ENCODE data around the gene ALKBH6. TPM values are rescaled to one million over a fixed set of nuclear protein-coding genes. Genes with fewer than 3 reads are reported as not detected.
A peak's percentile ranks its signal among the peaks of the same experiment; 100 is the strongest.

The ALKBH6 gene
- total and polyA plus RNA-seq, 5 experiments from 2014 or later, result 18.7 to 65.5 (median 25.6) TPM

- peaks cover 0 to 27% (median 0%) of the 10 kb centered on the region in 3 donors for H3K36me3 Mint-ChIP-seq
- no peaks in the 10 kb centered on the region for H3K9me3 Mint-ChIP-seq
- POLR2A ChIA-PET, result interaction anchor here (0.7 kb wide), 1 partner anchor 213 kb away, joined by 3 read pairs; the partner anchor contains the start of gene ZNF565
- H3K27me3 Mint-ChIP-seq, result no peaks in the 10 kb centered on the region
- ATAC-seq (no peak), DNase-seq (no peak)
- peaks cover 12 to 34% (median 24%) of the 10 kb centered on the region in 4 donors for H3K4me1 Mint-ChIP-seq
- no peak overlapping the region for H3K4me3 Mint-ChIP-seq
- H3K27ac Mint-ChIP-seq, result no peak overlapping the region
These were observed 12.4 kb downstream of the ALKBH6 start for GRCh38 chr19:36001605-36002004.

- no peaks in the 10 kb centered on the region for H3K9me3 Mint-ChIP-seq
- H3K4me3 Mint-ChIP-seq, result peak overlapping the region in 9 of 10 donors; percentile 84 to 96 (median 87)
- ATAC-seq (no peak), DNase-seq (no peak)
- POLR2A ChIA-PET, result interaction anchor here (1.0 to 5.1 kb wide), 4 partner anchors 17 to 118 kb away, joined by 4 to 30 read pairs (median 5); partner anchors contain the start of genes ALKBH6, POLR2I, TBCB and THAP8
- peaks cover 0 to 28% (median 0%) of the 10 kb centered on the region in 3 donors for H3K36me3 Mint-ChIP-seq
- peaks cover 22 to 50% (median 44%) of the 10 kb centered on the region in 4 donors for H3K4me1 Mint-ChIP-seq
- no peaks in the 10 kb centered on the region for H3K27me3 Mint-ChIP-seq
- peak overlapping the region; percentile 8 to 89 (median 80) for H3K27ac Mint-ChIP-seq
These were observed 17.2 kb downstream of the ALKBH6 start for GRCh38 chr19:35996777-35997176.

GRCh38 chr19:35995048-35995993 is 18.7 kb downstream of the ALKBH6 start, which contains the start of gene SDHAF1:
Gene SDHAF1, plus strand, starts transcription at chr19:35995188. Its CDS starts 87 bp downstream, at chr19:35995275.
- peak; percentile 82 to 96 (median 88) for DNase-seq
- peak within 1 kb of the TSS; percentile 92 to 98 (median 96) for H3K27ac Mint-ChIP-seq

GRCh38 chr19:35993923-35994598 is 20.0 kb downstream of the ALKBH6 start:
- Mint-ChIP-seq H3K9me3 (no peaks in the 10 kb centered on the region), H3K27me3 (peaks cover 0 to 3% (median 0%) of the 10 kb centered on the region in 5 donors), H3K36me3 (peaks cover 0 to 18% (median 0%) of the 10 kb centered on the region in 3 donors), H3K4me1 (peaks cover 20 to 38% (median 35%) of the 10 kb centered on the region in 4 donors), H3K27ac (peak overlapping the region in 9 of 10 donors; percentile 44 to 96 (median 85)), H3K4me3 (peak overlapping the region; percentile 66 to 96 (median 79))
- DNase-seq (peak in 1 of 10 donors; percentile 22), ATAC-seq (no peak)
- POLR2A ChIA-PET, result interaction anchor here (0.5 to 5.1 kb wide), 10 partner anchors 14 to 427 kb away, joined by 3 to 30 read pairs (median 5); partner anchors contain the start of genes ALKBH6, POLR2I, SYNE4 and TBCB

More at GRCh38 chr19:35995048-35995993, 18.7 kb downstream of the ALKBH6 start, which contains the start of gene SDHAF1:
- Mint-ChIP-seq H3K4me3 (peak within 1 kb of the TSS; percentile 86 to 97 (median 96)), H3K9me3 (no peaks in the 10 kb centered on the region), H3K36me3 (peaks cover 0 to 18% (median 0%) of the 10 kb centered on the region in 3 donors), H3K4me1 (peaks cover 22 to 43% (median 42%) of the 10 kb centered on the region in 4 donors), H3K27me3 (no peaks in the 10 kb centered on the region)
- POLR2A ChIA-PET, result interaction anchor here (0.5 to 5.1 kb wide), 7 partner anchors 10 to 1148 kb away, joined by 3 to 30 read pairs (median 6); partner anchors contain the start of genes ALKBH6, POLR2I, TBCB and THAP8
- ATAC-seq, result peak; percentile 89 to 90

- Mint-ChIP-seq H3K4me1 (peaks cover 20 to 35% (median 31%) of the 10 kb centered on the region in 4 donors), H3K27ac (peak overlapping the region in 3 of 10 donors; percentile 35 to 62 (median 47)), H3K27me3 (peaks cover 0 to 12% (median 1%) of the 10 kb centered on the region in 5 donors), H3K36me3 (peaks cover 0 to 14% (median 0%) of the 10 kb centered on the region in 3 donors), H3K9me3 (no peaks in the 10 kb centered on the region), H3K4me3 (peak overlapping the region in 4 of 10 donors; percentile 4 to 51 (median 40))
- POLR2A ChIA-PET, result interaction anchor here (1.2 to 5.1 kb wide), 4 partner anchors 15 to 44 kb away, joined by 3 to 30 read pairs (median 8); partner anchors contain the start of gene SYNE4
- DNase-seq (no peak), ATAC-seq (no peak)
These were observed 20.9 kb downstream of the ALKBH6 start for GRCh38 chr19:35992907-35993765.

GRCh38 chr19:35991731-35992450 is 22.1 kb downstream of the ALKBH6 start:
- POLR2A ChIA-PET, result interaction anchor here (0.6 to 1.2 kb wide), 2 partner anchors 16 to 178 kb away, joined by 3 to 7 read pairs; partner anchors contain the start of gene SYNE4
- DNase-seq (no peak), ATAC-seq (no peak)
- Mint-ChIP-seq H3K36me3 (peaks cover 0 to 6% (median 0%) of the 10 kb centered on the region in 3 donors), H3K4me3 (peak overlapping the region in 2 of 10 donors; percentile 33 to 75), H3K4me1 (peaks cover 17 to 26% (median 23%) of the 10 kb centered on the region in 4 donors), H3K27ac (peak overlapping the region in 1 of 10 donors; percentile 27), H3K27me3 (peaks cover under 1 to 19% (median 5%) of the 10 kb centered on the region in 5 donors), H3K9me3 (no peaks in the 10 kb centered on the region)

GRCh38 chr19:35990771-35991730 is 23.0 kb downstream of the ALKBH6 start:
- POLR2A ChIA-PET, result interaction anchor here (0.6 to 1.2 kb wide), 2 partner anchors 17 to 179 kb away, joined by 3 to 7 read pairs; partner anchors contain the start of gene SYNE4
- H3K4me1 Mint-ChIP-seq, result peaks cover 10 to 24% (median 20%) of the 10 kb centered on the region in 4 donors
- H3K27me3 Mint-ChIP-seq, result peaks cover 2 to 28% (median 13%) of the 10 kb centered on the region in 5 donors
- ATAC-seq (no peak), DNase-seq (no peak)
- H3K27ac Mint-ChIP-seq, result peak overlapping the region in 1 of 10 donors; percentile 41
- no peak overlapping the region for H3K4me3 Mint-ChIP-seq
- H3K9me3 Mint-ChIP-seq, result no peaks in the 10 kb centered on the region
- H3K36me3 Mint-ChIP-seq, result peaks cover 0 to 2% (median 0%) of the 10 kb centered on the region in 3 donors

- DNase-seq, result no peak
- POLR2A ChIA-PET, result interaction anchor here (0.8 kb wide), 1 partner anchor 32 kb away, joined by 4 read pairs; no protein-coding TSS in a partner anchor
- peaks cover 11 to 37% (median 21%) of the 10 kb centered on the region in 5 donors for H3K27me3 Mint-ChIP-seq
- no peak overlapping the region for H3K27ac Mint-ChIP-seq
- H3K9me3 Mint-ChIP-seq, result peaks cover 0 to 2% (median 0%) of the 10 kb centered on the region in 9 donors
- H3K36me3 Mint-ChIP-seq, result no peaks in the 10 kb centered on the region
- peaks cover 8 to 17% (median 14%) of the 10 kb centered on the region in 4 donors for H3K4me1 Mint-ChIP-seq
- ATAC-seq, result no peak
- H3K4me3 Mint-ChIP-seq, result no peak overlapping the region
These were observed 23.9 kb downstream of the ALKBH6 start for GRCh38 chr19:35990156-35990555.

- peaks cover 5 to 7% (median 7%) of the 10 kb centered on the region in 4 donors for H3K4me1 Mint-ChIP-seq
- peaks cover 0 to 2% (median 0%) of the 10 kb centered on the region in 9 donors for H3K9me3 Mint-ChIP-seq
- peaks cover 0 to 2% (median 0%) of the 10 kb centered on the region in 3 donors for H3K36me3 Mint-ChIP-seq
- peaks cover 19 to 50% (median 34%) of the 10 kb centered on the region in 5 donors for H3K27me3 Mint-ChIP-seq
- peak overlapping the region in 1 of 10 donors; percentile 3 for H3K4me3 Mint-ChIP-seq
- DNase-seq (no peak), ATAC-seq (no peak)
- POLR2A ChIA-PET, result no interaction called here
- no peak overlapping the region for H3K27ac Mint-ChIP-seq
These were observed 25.2 kb downstream of the ALKBH6 start for GRCh38 chr19:35988824-35989223.

Measured in naive thymus-derived CD8-positive, alpha-beta T cell (primary cell).